Measurements from ENCODE around the gene SMIM9.

GRCh38 chrX:154822029-154822428, 12.4 kb downstream of the SMIM9 start:
- TF ChIP-seq, protein P1, sequence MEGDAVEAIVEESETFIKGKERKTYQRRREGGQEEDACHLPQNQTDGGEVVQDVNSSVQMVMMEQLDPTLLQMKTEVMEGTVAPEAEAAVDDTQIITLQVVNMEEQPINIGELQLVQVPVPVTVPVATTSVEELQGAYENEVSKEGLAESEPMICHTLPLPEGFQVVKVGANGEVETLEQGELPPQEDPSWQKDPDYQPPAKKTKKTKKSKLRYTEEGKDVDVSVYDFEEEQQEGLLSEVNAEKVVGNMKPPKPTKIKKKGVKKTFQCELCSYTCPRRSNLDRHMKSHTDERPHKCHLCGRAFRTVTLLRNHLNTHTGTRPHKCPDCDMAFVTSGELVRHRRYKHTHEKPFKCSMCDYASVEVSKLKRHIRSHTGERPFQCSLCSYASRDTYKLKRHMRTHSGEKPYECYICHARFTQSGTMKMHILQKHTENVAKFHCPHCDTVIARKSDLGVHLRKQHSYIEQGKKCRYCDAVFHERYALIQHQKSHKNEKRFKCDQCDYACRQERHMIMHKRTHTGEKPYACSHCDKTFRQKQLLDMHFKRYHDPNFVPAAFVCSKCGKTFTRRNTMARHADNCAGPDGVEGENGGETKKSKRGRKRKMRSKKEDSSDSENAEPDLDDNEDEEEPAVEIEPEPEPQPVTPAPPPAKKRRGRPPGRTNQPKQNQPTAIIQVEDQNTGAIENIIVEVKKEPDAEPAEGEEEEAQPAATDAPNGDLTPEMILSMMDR (IDR thresholded peaks at IDR 0.05): no peak
- no peak for TF ChIP-seq EZH2 (IDR thresholded peaks at IDR 0.05)
- no peak for TF ChIP-seq EZH2phosphoT487 (IDR thresholded peaks at IDR 0.05)
